Loucy (cell line): ENCODE results near the gene LTBP1.

Experiments
- H2AFZ ChIP-seq: fragments of 200-600 bp; sonication (generic); 2 replicates; pipeline ENCODE4 v1.6.0; 2016; ENCODE audit warnings: antibody characterized with exemption, mild to moderate bottlenecking, low read length, moderate library complexity
- H3F3A ChIP-seq: fragments of 200-600 bp; 2 replicates; pipeline ENCODE4 v1.6.0; 2016; ENCODE audit warnings: antibody characterized with exemption, low read depth, mild to moderate bottlenecking
- H3K27me3 ChIP-seq: fragments of 200-600 bp; sonication (generic); 2 replicates; pipeline ENCODE4 v1.6.1; 2014; ENCODE audit warnings: low read length, mild to moderate bottlenecking; ENCODE audit not compliant: insufficient read depth, poor library complexity, severe bottlenecking
- H3K36me3 ChIP-seq: fragments of 200-600 bp; sonication (generic); 2 replicates; pipeline ENCODE4 v1.6.1; 2016; ENCODE audit warnings: low read length; ENCODE audit not compliant: insufficient read depth
- H3K4me1 ChIP-seq: fragments of 200-600 bp; sonication (generic); 2 replicates; pipeline ENCODE4 v1.5.1; 2014; ENCODE audit warnings: low read length, mild to moderate bottlenecking; ENCODE audit not compliant: insufficient read depth, poor library complexity, severe bottlenecking
- H3K4me2 ChIP-seq: fragments of 200-600 bp; sonication (generic); 2 replicates; pipeline ENCODE4 v1.6.0; 2014; ENCODE audit warnings: antibody characterized with exemption, low read length, low read depth, mild to moderate bottlenecking; ENCODE audit not compliant: poor library complexity, severe bottlenecking
- H3K4me3 ChIP-seq: fragments of 200-600 bp; sonication (generic); 2 replicates; pipeline ENCODE4 v1.5.1; 2014; ENCODE audit warnings: low read length, mild to moderate bottlenecking, mixed read lengths; ENCODE audit not compliant: poor library complexity, severe bottlenecking
- H3K79me2 ChIP-seq: fragments of 200-600 bp; sonication (generic); 2 replicates; pipeline ENCODE4 v1.6.1; 2014; ENCODE audit warnings: low read length; ENCODE audit not compliant: insufficient read depth
- H3K9ac ChIP-seq: fragments of 200-600 bp; sonication (generic); 2 replicates; pipeline ENCODE4 v1.6.0; 2014; ENCODE audit warnings: mild to moderate bottlenecking, low read depth, low read length, moderate library complexity; ENCODE audit not compliant: poor library complexity, severe bottlenecking
- H3K9me2 ChIP-seq: fragments of 200-600 bp; sonication (generic); replicated peaks from 2 replicates; pipeline ENCODE4 v1.6.1; 2016; ENCODE audit warnings: low read depth, low read length, mixed read lengths
- H3K9me3 ChIP-seq: fragments of 200-600 bp; sonication (generic); 2 replicates; pipeline ENCODE4 v1.6.1; 2014; ENCODE audit warnings: mild to moderate bottlenecking, antibody characterized with exemption, low read length, low read depth; ENCODE audit not compliant: insufficient read depth
- H4K20me1 ChIP-seq: fragments of 200-600 bp; sonication (generic); 2 replicates; pipeline ENCODE4 v1.6.0; 2014; ENCODE audit warnings: antibody characterized with exemption, low read length, mild to moderate bottlenecking; ENCODE audit not compliant: insufficient read depth, poor library complexity, severe bottlenecking
- EZH2phosphoT487 ChIP-seq: fragments of 200-600 bp; IDR thresholded peaks from 2 replicates; pipeline ENCODE4 v1.6.1; 2018; ENCODE audit warnings: antibody characterized with exemption, mild to moderate bottlenecking, moderate library complexity, borderline replicate concordance
- TF ChIP-seq, protein P1 (sequence below): fragments of 200-600 bp; sonication (generic); conservative IDR thresholded peaks from 2 replicates; pipeline ENCODE4 v1.5.1; 2014; ENCODE audit warnings: mild to moderate bottlenecking, antibody characterized with exemption, low read length

LTBP1 gene

DNA sequence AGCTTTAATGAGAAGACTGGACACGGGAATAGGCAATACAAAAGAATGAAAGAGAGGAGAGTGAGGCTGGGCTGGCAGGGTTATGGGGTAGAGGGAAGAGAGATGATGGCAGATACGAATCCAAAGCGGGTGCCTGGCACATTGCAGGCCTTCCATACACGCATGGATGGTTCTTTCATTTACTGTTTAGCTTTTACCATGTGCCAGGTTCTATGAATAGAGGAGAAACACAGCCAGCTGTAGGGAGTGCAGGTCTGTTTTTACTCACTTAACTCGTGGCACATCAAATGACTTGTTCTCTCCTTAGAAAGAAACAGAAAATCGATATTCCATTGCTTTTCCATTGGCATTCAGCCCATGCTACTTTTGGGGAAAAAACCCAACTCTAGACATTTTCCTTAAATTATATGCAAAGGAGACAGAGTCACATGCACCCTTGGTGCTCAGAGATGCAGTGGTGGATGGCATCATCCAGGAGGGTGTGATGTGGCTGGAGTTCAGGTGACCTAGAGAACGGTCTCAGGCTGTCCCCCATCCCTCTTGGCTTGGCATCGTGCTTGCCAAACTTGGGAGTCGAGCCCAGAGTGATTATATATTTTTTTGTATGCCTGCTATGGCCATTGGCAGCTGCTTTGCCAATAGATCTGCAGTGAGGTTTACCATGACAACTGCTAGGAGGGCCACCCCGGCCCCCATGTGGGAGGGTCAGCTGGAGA lies 6.2 kb downstream of the LTBP1 start:
- no peak for TF ChIP-seq EZH2phosphoT487
- H3K9me3 ChIP-seq: no peaks in the 10 kb centered on the region
- no peaks in the 10 kb centered on the region for H3F3A ChIP-seq
- no peaks in the 10 kb centered on the region for H3K79me2 ChIP-seq
- H3K4me1 ChIP-seq: peaks cover 18% of the 10 kb centered on the region
- H3K27me3 ChIP-seq: peaks cover 5% of the 10 kb centered on the region
- H3K9me2 ChIP-seq: no peaks in the 10 kb centered on the region
- no peak overlapping the region for H3K4me3 ChIP-seq
- no peak overlapping the region for H2AFZ ChIP-seq
- no peak overlapping the region for H3K9ac ChIP-seq
- no peaks in the 10 kb centered on the region for H4K20me1 ChIP-seq
- no peak overlapping the region for H3K4me2 ChIP-seq
- no peaks in the 10 kb centered on the region for H3K36me3 ChIP-seq

DNA sequence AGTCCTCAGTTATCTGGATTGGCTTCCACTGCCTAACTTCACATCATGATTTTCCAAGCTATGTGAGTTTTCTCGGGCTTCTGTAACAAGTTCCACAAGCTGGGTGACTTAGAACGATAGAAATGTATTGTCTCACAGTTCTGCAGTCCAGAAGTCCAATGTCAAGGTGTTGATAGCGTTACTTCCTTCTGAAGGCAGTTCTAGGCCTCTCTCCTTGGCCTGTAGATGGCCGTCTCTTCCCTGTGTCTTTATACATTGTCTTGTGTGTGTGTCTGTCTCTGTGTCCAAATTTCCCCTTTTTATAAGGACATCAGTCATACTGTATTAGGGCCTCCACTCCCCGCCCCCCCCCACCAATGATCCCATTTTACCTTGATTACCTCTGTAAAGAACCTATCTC lies 7.5 kb downstream of the LTBP1 start:
- peaks cover 14% of the 10 kb centered on the region for H3K4me1 ChIP-seq
- H2AFZ ChIP-seq: no peak overlapping the region
- no peaks in the 10 kb centered on the region for H3K36me3 ChIP-seq
- no peaks in the 10 kb centered on the region for H3K79me2 ChIP-seq
- no peaks in the 10 kb centered on the region for H3K9me3 ChIP-seq
- H3F3A ChIP-seq: no peaks in the 10 kb centered on the region
- H3K4me2 ChIP-seq: no peak overlapping the region
- H3K9me2 ChIP-seq: no peaks in the 10 kb centered on the region
- H3K4me3 ChIP-seq: no peak overlapping the region
- no peak overlapping the region for H3K9ac ChIP-seq
- H3K27me3 ChIP-seq: no peaks in the 10 kb centered on the region
- H4K20me1 ChIP-seq: no peaks in the 10 kb centered on the region
- TF ChIP-seq EZH2phosphoT487: no peak
- TF ChIP-seq, protein P1, sequence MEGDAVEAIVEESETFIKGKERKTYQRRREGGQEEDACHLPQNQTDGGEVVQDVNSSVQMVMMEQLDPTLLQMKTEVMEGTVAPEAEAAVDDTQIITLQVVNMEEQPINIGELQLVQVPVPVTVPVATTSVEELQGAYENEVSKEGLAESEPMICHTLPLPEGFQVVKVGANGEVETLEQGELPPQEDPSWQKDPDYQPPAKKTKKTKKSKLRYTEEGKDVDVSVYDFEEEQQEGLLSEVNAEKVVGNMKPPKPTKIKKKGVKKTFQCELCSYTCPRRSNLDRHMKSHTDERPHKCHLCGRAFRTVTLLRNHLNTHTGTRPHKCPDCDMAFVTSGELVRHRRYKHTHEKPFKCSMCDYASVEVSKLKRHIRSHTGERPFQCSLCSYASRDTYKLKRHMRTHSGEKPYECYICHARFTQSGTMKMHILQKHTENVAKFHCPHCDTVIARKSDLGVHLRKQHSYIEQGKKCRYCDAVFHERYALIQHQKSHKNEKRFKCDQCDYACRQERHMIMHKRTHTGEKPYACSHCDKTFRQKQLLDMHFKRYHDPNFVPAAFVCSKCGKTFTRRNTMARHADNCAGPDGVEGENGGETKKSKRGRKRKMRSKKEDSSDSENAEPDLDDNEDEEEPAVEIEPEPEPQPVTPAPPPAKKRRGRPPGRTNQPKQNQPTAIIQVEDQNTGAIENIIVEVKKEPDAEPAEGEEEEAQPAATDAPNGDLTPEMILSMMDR: no peak

DNA sequence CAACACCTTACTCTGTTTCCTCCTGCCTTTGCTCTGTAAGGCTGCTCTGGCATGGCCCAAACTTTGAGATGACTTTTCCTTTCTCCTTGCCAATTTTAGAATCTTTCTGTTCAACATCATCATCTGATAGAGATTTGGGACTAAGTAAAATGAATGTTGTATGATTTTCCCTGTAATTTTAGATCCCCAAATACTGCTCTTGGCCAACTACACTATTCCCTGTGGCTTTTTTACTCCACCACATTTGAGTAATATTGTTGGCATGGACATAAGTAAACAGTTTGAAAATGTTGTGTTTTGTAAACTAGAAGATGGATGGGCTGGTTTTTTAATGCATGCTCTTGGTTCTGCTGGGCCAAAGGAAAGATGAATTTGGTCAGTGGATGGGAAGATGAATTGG lies 12.1 kb downstream of the LTBP1 start:
- Histone ChIP-seq H3K9me3 (no peaks in the 10 kb centered on the region), H3K4me1 (no peaks in the 10 kb centered on the region), H3F3A (no peaks in the 10 kb centered on the region), H3K9ac (no peak overlapping the region), H3K36me3 (no peaks in the 10 kb centered on the region), H2AFZ (no peak overlapping the region), H4K20me1 (no peaks in the 10 kb centered on the region), H3K27me3 (no peaks in the 10 kb centered on the region), H3K4me2 (no peak overlapping the region), H3K9me2 (no peaks in the 10 kb centered on the region), H3K4me3 (no peak overlapping the region), H3K79me2 (no peaks in the 10 kb centered on the region)
- TF ChIP-seq, protein P1: no peak
- no peak for TF ChIP-seq EZH2phosphoT487

DNA sequence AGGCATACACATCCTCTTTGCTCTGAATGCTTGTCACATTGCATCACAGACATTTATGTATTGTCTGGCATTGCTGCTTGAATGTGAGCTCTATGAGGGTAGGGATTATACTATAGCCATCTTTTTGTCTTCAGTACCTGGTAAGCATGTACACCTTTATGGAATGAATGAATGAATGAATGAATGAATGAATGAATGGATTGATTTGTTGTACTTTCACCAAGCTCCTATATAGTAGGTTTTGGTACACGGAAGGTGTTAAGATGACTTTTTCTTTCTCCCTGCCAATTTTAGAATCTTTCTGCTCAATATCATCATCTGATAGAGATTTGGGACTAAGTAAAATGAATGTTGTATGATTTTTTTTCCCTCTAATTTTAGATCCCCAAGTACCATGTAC lies 13.5 kb downstream of the LTBP1 start:
- no peaks in the 10 kb centered on the region for H3K79me2 ChIP-seq
- H2AFZ ChIP-seq: no peak overlapping the region
- no peaks in the 10 kb centered on the region for H3K9me2 ChIP-seq
- no peaks in the 10 kb centered on the region for H4K20me1 ChIP-seq
- no peaks in the 10 kb centered on the region for H3K36me3 ChIP-seq
- no peak overlapping the region for H3K4me3 ChIP-seq
- TF ChIP-seq EZH2phosphoT487: no peak
- TF ChIP-seq, protein P1: no peak
- no peaks in the 10 kb centered on the region for H3K27me3 ChIP-seq
- H3F3A ChIP-seq: no peaks in the 10 kb centered on the region
- no peak overlapping the region for H3K9ac ChIP-seq
- no peaks in the 10 kb centered on the region for H3K9me3 ChIP-seq
- no peaks in the 10 kb centered on the region for H3K4me1 ChIP-seq
- H3K4me2 ChIP-seq: no peak overlapping the region
